Left renal cortex interstitium (tissue), 4 donors: ENCODE data around the gene FBLN7. TPM values are rescaled to one million over a fixed set of nuclear protein-coding genes. Genes with fewer than 3 reads are reported as not detected.

ENCODE experiments used
- DNase-seq, 4 donors: peaks; one replicate each; pipeline ENCODE4 v3.0.0-alpha.2; 2013; ENCODE audit warnings: low read depth in 4 of 4, low spot score in 2 of 4, missing footprints in 1 of 4
- polyA plus RNA-seq, 4 donors: library from polyadenylated mRNA; unstranded; fragments of 120-200 nt; gene quantifications; one replicate each; pipeline ENCODE4 v1.2.1, GENCODE V29; 2013; ENCODE audit not compliant: insufficient read length in 4 of 4

Gene FBLN7
- polyA plus RNA-seq, 4 donors = 12.3 to 15.6 (median 14.1) TPM

DNA sequence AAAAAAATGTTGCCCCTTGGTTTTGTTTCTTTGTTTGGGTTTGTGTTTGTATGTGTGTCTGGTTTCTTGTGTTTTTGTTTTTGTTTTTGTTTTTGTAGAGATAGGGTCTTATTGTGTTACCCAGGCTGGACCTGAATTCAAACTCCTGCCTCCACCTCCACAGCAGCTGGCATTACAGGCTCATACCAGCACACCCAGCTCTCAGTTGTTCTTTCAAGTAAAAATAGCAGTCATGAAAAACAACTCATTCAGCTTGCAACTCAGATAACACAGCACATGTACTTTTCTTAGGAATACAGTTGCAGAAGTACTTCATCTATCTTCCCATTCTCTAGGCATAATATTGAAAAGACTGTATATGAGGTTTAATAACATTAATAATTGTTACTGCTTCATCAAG is 79.7 kb downstream of the FBLN7 start:
- no peak for DNase-seq

GRCh38 chr2:112220186-112220585 is 82.0 kb downstream of the FBLN7 start:
- no peak for DNase-seq

DNA sequence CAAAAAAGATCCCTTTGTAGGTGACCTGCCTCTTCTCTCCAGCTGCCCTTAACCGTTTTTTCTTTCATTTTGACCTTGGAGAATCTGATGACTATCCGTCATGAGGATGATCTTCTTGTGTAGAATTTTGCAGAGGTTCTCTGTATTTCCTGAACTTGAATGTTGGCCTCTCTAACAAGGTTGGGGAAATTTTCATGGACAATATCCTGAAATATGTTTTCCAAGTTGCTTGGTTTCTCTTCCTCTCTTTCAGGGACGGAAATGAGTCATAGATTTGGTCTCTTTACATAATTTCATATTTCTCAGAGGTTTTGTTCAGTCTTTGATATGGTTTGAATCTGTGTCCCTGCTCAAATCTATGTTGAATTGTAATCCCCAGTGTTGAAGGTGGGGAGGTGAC is 82.6 kb downstream of the FBLN7 start:
- no peak for DNase-seq

- no peak for DNase-seq
These were observed 91.2 kb downstream of the FBLN7 start for GRCh38 chr2:112229348-112229747.

DNA sequence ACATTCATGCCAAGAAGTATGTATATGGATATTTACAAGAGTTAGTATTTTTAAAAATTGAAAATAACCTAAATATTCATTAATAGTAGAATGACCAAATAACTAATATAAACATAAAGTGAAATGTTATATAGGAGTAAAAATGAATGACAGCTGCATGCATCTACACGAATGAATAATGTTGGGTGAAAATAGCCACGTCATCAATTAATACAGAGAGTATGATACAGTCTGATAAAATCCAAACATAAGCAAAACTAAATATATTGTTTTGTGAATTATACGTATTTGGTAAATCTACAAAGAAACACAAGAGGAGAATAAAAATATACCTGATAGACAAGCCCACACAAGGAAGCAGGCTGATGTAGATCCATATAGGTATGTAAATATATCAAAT is 92.2 kb downstream of the FBLN7 start:
- no peak for DNase-seq

Other genes with a start within 250 kb of the FBLN7 start
- gene MERTK, start 239.8 kb upstream of the FBLN7 start, polyA plus RNA-seq = 10 to 100 TPM; 19.7 to 23.5 (median 20.6) TPM
- gene TMEM87B, start 83.1 kb upstream of the FBLN7 start, polyA plus RNA-seq = 10 to 100 TPM; 16.7 to 25.5 (median 21.1) TPM
- gene ZC3H8, start 116.7 kb downstream of the FBLN7 start, polyA plus RNA-seq = 10 to 100 TPM; 14.3 to 28.4 (median 20.2) TPM
- gene ZC3H6, start 137.2 kb downstream of the FBLN7 start, polyA plus RNA-seq = 10 to 100 TPM in 2 of 4 donors, 1 to 10 TPM in 2; 6.4 to 11.2 (median 9.4) TPM